Activated CD4-positive, alpha-beta T cell treated with anti-CD3 and anti-CD28 coated beads, Interleukin-10, Interleukin-2, amounts not matched to agents 100 ng/mL and 50 ng/mL, durations not matched to agents 16 hours and 8 hours (primary cell): ENCODE data around the gene TRAK1.

Experiments
- DNase-seq: peaks from one replicate; pipeline ENCODE4 v3.0.0-alpha.2; 2020

TRAK1 gene

GRCh38 chr3:42216302-42216701 lies 125.1 kb downstream of the TRAK1 start:
- DNase-seq: peak; percentile 52

- DNase-seq: no peak
Measured at GRCh38 chr3:42216931-42217333, 125.8 kb downstream of the TRAK1 start.

GRCh38 chr3:42220436-42221121 lies 129.4 kb downstream of the TRAK1 start:
- DNase-seq: no peak

GRCh38 chr3:42222942-42223693 lies 132.0 kb downstream of the TRAK1 start:
- no peak for DNase-seq

- DNase-seq: no peak
Measured at GRCh38 chr3:42224178-42224577, 133.0 kb downstream of the TRAK1 start.

GRCh38 chr3:42224658-42225421 lies 133.7 kb downstream of the TRAK1 start:
- no peak for DNase-seq

GRCh38 chr3:42225486-42226363 lies 134.6 kb downstream of the TRAK1 start:
- no peak for DNase-seq

- DNase-seq: no peak
Measured at GRCh38 chr3:42226470-42227425, 135.6 kb downstream of the TRAK1 start.

- no peak for DNase-seq
Measured at GRCh38 chr3:42228796-42229195, 137.6 kb downstream of the TRAK1 start.

- no peak for DNase-seq
Measured at GRCh38 chr3:42229266-42229941, 138.2 kb downstream of the TRAK1 start.

- DNase-seq: no peak
Measured at GRCh38 chr3:42229942-42230688, 139.0 kb downstream of the TRAK1 start.

GRCh38 chr3:42230860-42231259 lies 139.7 kb downstream of the TRAK1 start:
- DNase-seq: no peak

GRCh38 chr3:42235532-42235931 lies 144.4 kb downstream of the TRAK1 start:
- DNase-seq: no peak

GRCh38 chr3:42236611-42237010 lies 145.5 kb downstream of the TRAK1 start:
- DNase-seq: no peak

GRCh38 chr3:42246091-42246490 lies 154.9 kb downstream of the TRAK1 start:
- DNase-seq: no peak

GRCh38 chr3:42247576-42248027 lies 156.4 kb downstream of the TRAK1 start:
- DNase-seq: peak; percentile 67

- no peak for DNase-seq
Measured at GRCh38 chr3:42250761-42251160, 159.6 kb downstream of the TRAK1 start.

- no peak for DNase-seq
Measured at GRCh38 chr3:42254566-42254965, 163.4 kb downstream of the TRAK1 start.

GRCh38 chr3:42256135-42256819 lies 165.1 kb downstream of the TRAK1 start:
- DNase-seq: peak; percentile 22
